Esophagus muscularis mucosa (tissue), 4 donors: Measurements from ENCODE around the gene CCNI2. TPM values are rescaled to one million over a fixed set of nuclear protein-coding genes. Genes with fewer than 3 reads are reported as not detected.

ENCODE experiments used
- DNase-seq: peaks from one replicate; pipeline ENCODE4 v3.0.0-alpha.2; 2017; ENCODE audit errors: extremely low spot score
- H3K27ac ChIP-seq, 4 donors: fragments of 200-600 bp; sonication (generic); replicated peaks in 1 of 4; 1 replicate in 3 of 4; 2 replicates in 1 of 4; pipeline ENCODE4 v1.5.1; 2016 to 2019; ENCODE audit warnings: mild to moderate bottlenecking in 1 of 4
- H3K27me3 ChIP-seq, 4 donors: fragments of 200-600 bp; sonication (generic); one replicate each; pipeline versions ENCODE4 v1.5.1 to v1.6.0; 2016 to 2019
- H3K36me3 ChIP-seq, 4 donors: fragments of 200-600 bp; sonication (generic); one replicate each; pipeline ENCODE4 v1.5.1; 2016 to 2019
- H3K4me1 ChIP-seq, 4 donors: fragments of 200-600 bp; sonication (generic); one replicate each; pipeline ENCODE4 v1.5.1; 2016 to 2019
- H3K4me3 ChIP-seq, 4 donors: fragments of 200-600 bp; sonication (generic); 1 replicate in 2 of 4; 2 replicates in 2 of 4; pipeline ENCODE4 v1.5.1; 2016 to 2019; ENCODE audit warnings: mild to moderate bottlenecking in 4 of 4, moderate library complexity in 1 of 4
- H3K9me3 ChIP-seq, 4 donors: fragments of 200-600 bp; sonication (generic); 1 replicate in 3 of 4; 2 replicates in 1 of 4; pipeline ENCODE4 v1.5.1; 2016 to 2019
- CTCF ChIP-seq, 3 experiments: fragments of 200-600 bp in 2 of 3; fragments of 450-650 bp in 1 of 3; sonication (generic) in 2 of 3; IDR thresholded peaks; one replicate each; pipeline ENCODE4 v1.5.1; 2017 to 2019; ENCODE audit warnings: antibody characterized with exemption in 3 of 3, mild to moderate bottlenecking in 2 of 3, moderate library complexity in 1 of 3
- EP300 ChIP-seq: sonication (generic); formaldehyde crosslinking; IDR thresholded peaks from one replicate; pipeline ENCODE4 v1.6.1; 2017; ENCODE audit warnings: antibody characterized with exemption
- POLR2A ChIP-seq: fragments of 450-650 bp; IDR thresholded peaks from one replicate; pipeline ENCODE4 v1.6.1; 2017; ENCODE audit warnings: antibody characterized with exemption, moderate library complexity, mild to moderate bottlenecking, low read depth
- POLR2AphosphoS5 ChIP-seq, 2 donors: sonication (generic); formaldehyde crosslinking; IDR thresholded peaks; one replicate each; pipeline ENCODE4 v1.6.1; 2017; ENCODE audit warnings: antibody characterized with exemption in 2 of 2
- WGBS: methylation state at CpG from one replicate; pipeline ENCODE4 v1.1.5; 2018; 5-methylcytosine and 5-hydroxymethylcytosine counted together
- intact Hi-C: fragments of 100-400 bp; cut with DNase I; formaldehyde crosslinking; loops from one replicate; pipeline ENCODE4 v1.15.1; 2023
- total RNA-seq, 4 donors: library from RNA; depleted of rRNA; stranded (reverse); fragments of >200 nt; gene quantifications; one replicate each; pipeline versions ENCODE4 v1.1.0 to v1.2.1, GENCODE V29; 2016

CCNI2 gene
- total RNA-seq, 4 donors from 2014 or later: 0.39 TPM; not detected in 3

- intact Hi-C loops: no loop called here
- Histone ChIP-seq H3K27me3 (no peaks in the 10 kb centered on the region), H3K4me1 (peaks cover 32 to 40% (median 36%) of the 10 kb centered on the region in 4 donors), H3K9me3 (no peaks in the 10 kb centered on the region), H3K27ac (no peak overlapping the region), H3K4me3 (no peak overlapping the region), H3K36me3 (peaks cover 44 to 51% (median 50%) of the 10 kb centered on the region in 4 donors)
- TF ChIP-seq POLR2AphosphoS5 (IDR thresholded peaks at IDR 0.05): no peak
- 84% methylated on average over 7 of the region's 12 CpGs for WGBS
- DNase-seq: no peak
Measured at GRCh38 chr5:132765311-132766019, 18.2 kb downstream of the CCNI2 start.

- TF ChIP-seq CTCF (IDR thresholded peaks at IDR 0.05) (no peak), POLR2AphosphoS5 (IDR thresholded peaks at IDR 0.05) (no peak), POLR2A (no peak), EP300 (no peak)
- Histone ChIP-seq H3K36me3 (peaks cover 36 to 44% (median 43%) of the 10 kb centered on the region in 4 donors), H3K4me1 (peaks cover 40 to 46% (median 42%) of the 10 kb centered on the region in 4 donors), H3K27ac (no peak overlapping the region), H3K27me3 (no peaks in the 10 kb centered on the region), H3K9me3 (no peaks in the 10 kb centered on the region), H3K4me3 (no peak overlapping the region)
- WGBS: 92% methylated on average over 7 of the region's 14 CpGs
- DNase-seq: no peak
- intact Hi-C loops: no loop called here
Measured at GRCh38 chr5:132766020-132766805, 19.0 kb downstream of the CCNI2 start.

GRCh38 chr5:132766806-132767055 lies 19.5 kb downstream of the CCNI2 start:
- Histone ChIP-seq H3K27me3 (no peaks in the 10 kb centered on the region), H3K4me3 (no peak overlapping the region), H3K27ac (no peak overlapping the region), H3K36me3 (peaks cover 31 to 39% (median 37%) of the 10 kb centered on the region in 4 donors), H3K9me3 (no peaks in the 10 kb centered on the region), H3K4me1 (peaks cover 45 to 51% (median 47%) of the 10 kb centered on the region in 4 donors)
- TF ChIP-seq POLR2AphosphoS5 (IDR thresholded peaks at IDR 0.05): no peak
- TF ChIP-seq EP300: no peak
- TF ChIP-seq POLR2A: no peak
- TF ChIP-seq CTCF (IDR thresholded peaks at IDR 0.05): no peak
- whole genome bisulfite sequencing: 100% methylated on average over 1 of the region's 1 CpG
- DNase-seq: no peak
- intact Hi-C loops: no loop called here

GRCh38 chr5:132767150-132767549 lies 19.9 kb downstream of the CCNI2 start:
- no peak overlapping the region for H3K4me3 ChIP-seq
- H3K36me3 ChIP-seq: peaks cover 27 to 35% (median 33%) of the 10 kb centered on the region in 4 donors
- H3K9me3 ChIP-seq: no peaks in the 10 kb centered on the region
- H3K27ac ChIP-seq: peak overlapping the region in 1 of 4 donors; percentile 26
- WGBS: 67% methylated on average over 2 of the region's 2 CpGs
- TF ChIP-seq POLR2AphosphoS5 (IDR thresholded peaks at IDR 0.05): no peak
- TF ChIP-seq EP300: no peak
- no peak for TF ChIP-seq CTCF (IDR thresholded peaks at IDR 0.05)
- TF ChIP-seq POLR2A: no peak
- DNase-seq: no peak
- peaks cover 49 to 55% (median 51%) of the 10 kb centered on the region in 4 donors for H3K4me1 ChIP-seq
- intact Hi-C loops: no loop called here
- no peaks in the 10 kb centered on the region for H3K27me3 ChIP-seq

- no peak overlapping the region for H3K4me3 ChIP-seq
- H3K9me3 ChIP-seq: no peaks in the 10 kb centered on the region
- H3K4me1 ChIP-seq: peaks cover 62 to 68% (median 64%) of the 10 kb centered on the region in 4 donors
- WGBS: 97% methylated on average over 3 of the region's 3 CpGs
- no peaks in the 10 kb centered on the region for H3K27me3 ChIP-seq
- H3K36me3 ChIP-seq: peaks cover 14 to 21% (median 20%) of the 10 kb centered on the region in 4 donors
- intact Hi-C loops: no loop called here
- no peak overlapping the region for H3K27ac ChIP-seq
- no peak for DNase-seq
- TF ChIP-seq POLR2A (no peak), CTCF (IDR thresholded peaks at IDR 0.05) (no peak), POLR2AphosphoS5 (IDR thresholded peaks at IDR 0.05) (no peak), EP300 (no peak)
Measured at GRCh38 chr5:132768485-132768868, 21.3 kb downstream of the CCNI2 start.
